ENCODE data around the gene SKIC8. TPM values are rescaled to one million over a fixed set of nuclear protein-coding genes. Genes with fewer than 3 reads are reported as not detected.

Gene SKIC8
- polyA plus RNA-seq, 3 donors, result 29.0 to 58.3 (median 55.7) TPM

GRCh38 chr15:78323693-78324092 lies 24.3 kb upstream of the SKIC8 start:
- H3K27ac ChIP-seq (ENCODE audit: low read depth, low read length), result no peak overlapping the region
- WGBS, 3 donors, result 65 to 78% (median 78%) methylated on average over 7 of the region's 7 CpGs

GRCh38 chr15:78322724-78323521 lies 23.5 kb upstream of the SKIC8 start:
- no peak overlapping the region for H3K27ac ChIP-seq (ENCODE audit: low read depth, low read length)
- WGBS, 3 donors, result 63 to 75% (median 68%) methylated on average over 19 of the region's 19 CpGs

DNA sequence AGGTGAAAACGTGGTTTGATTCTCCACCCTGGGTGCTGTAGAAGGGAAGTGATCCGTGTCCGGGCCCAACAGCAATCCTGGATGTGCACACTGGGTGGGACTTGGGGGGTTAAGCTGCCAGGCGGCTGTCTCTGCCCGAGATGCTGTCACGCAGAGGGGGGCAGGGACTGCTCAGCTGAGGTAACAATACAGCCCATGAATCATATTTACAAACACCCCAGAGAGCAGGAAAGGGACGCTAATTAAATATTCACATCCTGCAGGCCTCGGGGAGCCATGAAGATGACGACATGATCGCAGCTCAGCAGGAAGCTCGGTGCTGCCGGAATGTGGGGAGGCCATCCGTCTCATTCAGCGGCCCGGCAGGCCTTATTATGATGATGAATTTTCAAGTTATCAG lies 22.8 kb upstream of the SKIC8 start:
- 45 to 54% (median 51%) methylated on average over 15 of the region's 15 CpGs for whole genome bisulfite sequencing, 3 donors
- H3K27ac ChIP-seq (ENCODE audit: low read depth, low read length), result no peak overlapping the region

DNA sequence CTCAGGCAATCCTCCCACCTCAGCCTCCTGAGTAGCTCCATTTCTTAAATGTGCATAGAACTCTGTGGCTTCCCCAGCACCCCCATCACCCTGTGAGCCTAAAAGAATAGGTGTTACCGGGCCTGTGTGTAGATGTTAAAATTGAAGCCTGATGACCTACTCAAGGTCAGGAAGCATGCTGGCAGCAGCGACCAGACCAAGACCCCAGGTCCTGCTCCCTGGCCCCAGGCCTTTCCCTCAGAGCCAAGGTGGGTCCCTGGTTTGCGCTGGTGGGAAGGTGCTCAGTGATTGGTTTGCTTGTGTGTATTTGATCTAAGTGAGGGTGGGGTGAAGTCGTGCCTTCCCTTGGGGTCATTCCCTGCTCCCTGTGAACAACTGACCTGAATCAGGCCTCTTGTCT lies 22.4 kb upstream of the SKIC8 start:
- H3K27ac ChIP-seq (ENCODE audit: low read depth, low read length), result no peak overlapping the region
- 83 to 87% (median 86%) methylated on average over 4 of the region's 4 CpGs for WGBS, 3 donors

- whole genome bisulfite sequencing, 3 donors, result 72 to 79% (median 76%) methylated on average over 17 of the region's 17 CpGs
- no peak overlapping the region for H3K27ac ChIP-seq (ENCODE audit: low read depth, low read length)
Measured at GRCh38 chr15:78321041-78321570, 21.7 kb upstream of the SKIC8 start.

- WGBS, 3 donors, result 80 to 97% (median 91%) methylated on average over 5 of the region's 5 CpGs
- no peak overlapping the region for H3K27ac ChIP-seq (ENCODE audit: low read depth, low read length)
Measured at GRCh38 chr15:78320183-78320582, 20.8 kb upstream of the SKIC8 start.

- 69 to 78% (median 70%) methylated on average over 10 of the region's 10 CpGs for WGBS, 3 donors
- no peak overlapping the region for H3K27ac ChIP-seq (ENCODE audit: low read depth, low read length)
Measured at GRCh38 chr15:78319588-78319987, 20.2 kb upstream of the SKIC8 start.

- H3K27ac ChIP-seq (ENCODE audit: low read depth, low read length), result no peak overlapping the region
- WGBS, 3 donors, result 82 to 85% (median 83%) methylated on average over 8 of the region's 8 CpGs
Measured at GRCh38 chr15:78317145-78317836, 17.9 kb upstream of the SKIC8 start.

GRCh38 chr15:78316283-78317083 lies 17.1 kb upstream of the SKIC8 start:
- H3K27ac ChIP-seq (ENCODE audit: low read depth, low read length), result no peak overlapping the region
- 66 to 77% (median 76%) methylated on average over 17 of the region's 17 CpGs for WGBS, 3 donors

DNA sequence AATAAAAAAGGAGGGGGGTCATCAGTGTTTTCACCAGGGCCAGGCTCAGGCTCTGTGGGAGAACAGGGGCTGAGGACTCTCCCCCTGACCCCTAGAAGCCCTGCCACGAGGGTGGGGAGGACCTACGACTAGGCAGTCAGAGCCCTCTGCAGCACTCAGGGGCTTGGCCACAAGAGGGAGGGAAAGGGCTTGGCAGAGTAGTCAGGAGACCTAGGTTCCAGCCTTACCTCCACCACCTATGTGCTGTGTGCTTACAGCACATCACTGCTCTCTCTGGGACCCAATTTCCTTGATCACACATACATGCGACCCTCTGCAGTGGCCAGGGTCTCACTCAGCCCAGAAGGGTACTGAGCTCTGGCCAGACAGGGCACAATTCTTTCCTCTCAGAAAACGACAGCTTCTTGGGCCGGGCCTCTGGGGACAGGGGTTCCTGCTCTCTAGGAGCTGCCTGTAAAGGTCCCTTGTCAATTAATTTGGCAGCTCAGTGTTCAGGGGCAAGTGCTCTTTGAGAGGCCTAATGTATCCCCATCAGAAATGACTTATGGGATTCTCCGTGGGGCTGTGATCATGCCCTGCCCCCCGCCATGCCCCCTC lies 16.4 kb upstream of the SKIC8 start:
- no peak overlapping the region for H3K27ac ChIP-seq (ENCODE audit: low read depth, low read length)
- 73 to 77% (median 75%) methylated on average over 7 of the region's 7 CpGs for WGBS, 3 donors

DNA sequence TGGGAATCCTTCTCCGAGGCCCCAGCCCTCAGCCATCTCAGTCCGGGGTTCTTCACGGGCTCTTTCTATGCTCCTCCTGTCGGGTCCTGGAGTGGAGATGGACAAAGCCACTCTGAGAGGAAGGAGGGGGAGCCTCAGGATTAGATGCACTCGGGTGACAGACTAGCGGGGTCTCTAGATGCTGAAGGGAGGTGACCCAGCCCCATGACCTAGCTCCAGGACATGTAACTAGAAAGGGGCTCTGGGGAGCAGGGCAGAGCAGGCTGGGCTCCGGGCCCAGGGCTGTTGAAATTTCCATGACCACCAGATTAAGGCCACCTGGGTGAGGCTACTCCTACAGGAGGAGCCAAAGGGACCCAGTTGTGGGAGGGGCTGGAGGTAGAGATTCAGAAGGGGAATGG lies 14.8 kb upstream of the SKIC8 start:
- 73 to 81% (median 80%) methylated on average over 7 of the region's 7 CpGs for WGBS, 3 donors

DNA sequence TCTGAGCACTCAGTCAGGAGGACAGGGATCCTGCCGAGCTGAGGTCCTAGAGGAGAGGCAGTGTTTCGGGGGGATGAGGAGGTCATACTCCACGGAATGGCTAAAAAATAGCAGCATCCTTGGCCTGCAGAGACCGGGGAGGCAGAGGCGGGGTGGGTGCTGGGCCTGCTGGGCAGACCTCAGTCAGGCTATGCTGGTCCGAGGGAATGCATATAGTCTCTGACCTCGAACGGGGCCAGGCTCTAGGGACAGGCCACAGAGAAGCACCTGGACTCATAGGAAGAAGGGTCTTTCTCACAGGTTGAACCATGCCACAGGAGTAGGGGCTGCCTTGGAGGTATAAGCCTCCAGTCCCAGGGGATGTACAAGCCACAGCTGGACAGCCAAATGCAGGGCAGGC lies 14.0 kb upstream of the SKIC8 start:
- WGBS, 3 donors, result 69 to 78% (median 77%) methylated on average over 8 of the region's 8 CpGs
- no peak overlapping the region for H3K27ac ChIP-seq (ENCODE audit: low read depth, low read length)

More for the DNA sequence above, 14.8 kb upstream of the SKIC8 start:
- H3K27ac ChIP-seq (ENCODE audit: low read depth, low read length), result no peak overlapping the region

- 80 to 83% (median 80%) methylated on average over 5 of the region's 5 CpGs for WGBS, 3 donors
- H3K27ac ChIP-seq (ENCODE audit: low read depth, low read length), result no peak overlapping the region
Measured at GRCh38 chr15:78312957-78313356, 13.5 kb upstream of the SKIC8 start.

GRCh38 chr15:78312536-78312935 lies 13.1 kb upstream of the SKIC8 start:
- no peak overlapping the region for H3K27ac ChIP-seq (ENCODE audit: low read depth, low read length)
- 77 to 87% (median 86%) methylated on average over 4 of the region's 4 CpGs for WGBS, 3 donors

- WGBS, 3 donors, result 41 to 88% (median 77%) methylated on average over 3 of the region's 3 CpGs
- no peak overlapping the region for H3K27ac ChIP-seq (ENCODE audit: low read depth, low read length)
Measured at GRCh38 chr15:78311292-78311691, 11.9 kb upstream of the SKIC8 start.

- H3K27ac ChIP-seq (ENCODE audit: low read depth, low read length), result no peak overlapping the region
- WGBS, 3 donors, result 18% methylated on average over 9 of the region's 9 CpGs
Measured at GRCh38 chr15:78308422-78309032, 9.1 kb upstream of the SKIC8 start.

DNA sequence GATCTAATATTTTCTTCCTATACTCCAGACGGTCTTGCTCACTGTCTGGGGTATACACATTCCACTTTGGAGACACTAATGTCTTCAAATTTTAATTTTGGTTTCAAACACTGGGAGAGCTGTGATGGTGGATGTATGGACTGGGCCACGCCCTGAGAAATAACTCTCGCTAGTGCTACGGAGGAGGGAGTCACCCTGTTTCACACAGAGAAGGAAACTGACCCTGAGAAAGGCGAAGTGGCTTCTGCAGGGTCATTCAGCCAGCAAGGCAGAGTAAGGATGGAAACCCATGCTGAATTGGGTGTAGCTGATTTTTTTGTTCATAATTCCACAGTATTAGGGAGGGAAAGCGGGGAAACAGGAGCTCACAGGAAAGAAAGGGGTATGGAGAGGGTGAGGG lies 8.6 kb upstream of the SKIC8 start:
- 46 to 51% (median 51%) methylated on average over 6 of the region's 6 CpGs for WGBS, 3 donors
- no peak overlapping the region for H3K27ac ChIP-seq (ENCODE audit: low read depth, low read length)

- 64 to 73% (median 73%) methylated on average over 3 of the region's 3 CpGs for WGBS, 3 donors
- H3K27ac ChIP-seq (ENCODE audit: low read depth, low read length), result no peak overlapping the region
Measured at GRCh38 chr15:78306176-78306774, 6.9 kb upstream of the SKIC8 start.

Measured in adipose tissue (tissue), 3 donors.